Esophagus squamous epithelium (tissue), 4 donors: ENCODE results near the gene KLK12.

ENCODE experiments used
- POLR2A ChIP-seq, 4 donors: fragments of 450-650 bp; IDR thresholded peaks; one replicate each; pipeline ENCODE4 v1.6.1; 2017; ENCODE audit warnings: antibody characterized with exemption in 4 of 4, mild to moderate bottlenecking in 4 of 4, moderate library complexity in 3 of 4
- TF ChIP-seq, protein P1 (sequence below), 6 experiments: fragments of 450-650 bp in 4 of 6; fragments of 200-600 bp in 2 of 6; sonication (generic) in 2 of 6; IDR thresholded peaks; one replicate each; pipeline ENCODE4 v1.5.1; 2016 to 2019; ENCODE audit warnings: antibody characterized with exemption in 6 of 6, mild to moderate bottlenecking in 4 of 6, moderate library complexity in 4 of 6

DNA sequence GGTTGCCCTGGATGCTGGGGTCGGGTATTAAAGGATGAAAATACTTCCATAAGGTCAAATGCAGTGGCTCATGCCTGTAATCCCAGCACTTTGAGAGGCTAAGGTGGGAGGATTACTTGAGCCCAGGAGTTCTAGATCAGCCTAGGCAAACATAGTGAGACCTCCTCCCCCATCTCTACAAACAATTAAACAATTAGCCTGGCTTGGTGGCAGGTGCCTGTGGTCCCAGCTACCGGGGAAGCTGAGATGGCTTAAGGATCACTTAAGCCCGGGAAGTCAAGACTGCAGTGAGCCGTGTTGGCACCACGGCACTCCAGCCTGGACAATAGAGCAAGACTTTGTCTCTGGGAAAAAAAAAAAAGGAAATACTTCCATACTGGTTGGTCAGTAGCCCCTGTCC, 9.9 kb downstream of the KLK12 start:
- TF ChIP-seq, protein P1, sequence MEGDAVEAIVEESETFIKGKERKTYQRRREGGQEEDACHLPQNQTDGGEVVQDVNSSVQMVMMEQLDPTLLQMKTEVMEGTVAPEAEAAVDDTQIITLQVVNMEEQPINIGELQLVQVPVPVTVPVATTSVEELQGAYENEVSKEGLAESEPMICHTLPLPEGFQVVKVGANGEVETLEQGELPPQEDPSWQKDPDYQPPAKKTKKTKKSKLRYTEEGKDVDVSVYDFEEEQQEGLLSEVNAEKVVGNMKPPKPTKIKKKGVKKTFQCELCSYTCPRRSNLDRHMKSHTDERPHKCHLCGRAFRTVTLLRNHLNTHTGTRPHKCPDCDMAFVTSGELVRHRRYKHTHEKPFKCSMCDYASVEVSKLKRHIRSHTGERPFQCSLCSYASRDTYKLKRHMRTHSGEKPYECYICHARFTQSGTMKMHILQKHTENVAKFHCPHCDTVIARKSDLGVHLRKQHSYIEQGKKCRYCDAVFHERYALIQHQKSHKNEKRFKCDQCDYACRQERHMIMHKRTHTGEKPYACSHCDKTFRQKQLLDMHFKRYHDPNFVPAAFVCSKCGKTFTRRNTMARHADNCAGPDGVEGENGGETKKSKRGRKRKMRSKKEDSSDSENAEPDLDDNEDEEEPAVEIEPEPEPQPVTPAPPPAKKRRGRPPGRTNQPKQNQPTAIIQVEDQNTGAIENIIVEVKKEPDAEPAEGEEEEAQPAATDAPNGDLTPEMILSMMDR (IDR thresholded peaks at IDR 0.05): no peak
- no peak for TF ChIP-seq POLR2A (IDR thresholded peaks at IDR 0.05)
